HG03558 (cell line): ENCODE results near the gene WDR13.

Experiments used
- ATAC-seq: cut with Tn5 transposase; IDR thresholded peaks from one replicate; pipeline ENCODE4 v1.9.1; 2021; ENCODE audit warnings: moderate number of reproducible peaks; ENCODE audit not compliant: unreplicated experiment; ENCODE audit errors: extremely low read depth

The WDR13 gene

GRCh38 chrX:48591255-48591791, 6.0 kb upstream of the WDR13 start:
- ATAC-seq = no peak

- no peak for ATAC-seq
Measured at GRCh38 chrX:48592971-48593370, 4.3 kb upstream of the WDR13 start.

GRCh38 chrX:48595929-48596328, 1.4 kb upstream of the WDR13 start:
- no peak for ATAC-seq

- no peak for ATAC-seq
Measured at GRCh38 chrX:48598614-48599013, 1.3 kb downstream of the WDR13 start.

GRCh38 chrX:48599341-48599740, 2.0 kb downstream of the WDR13 start:
- no peak for ATAC-seq

GRCh38 chrX:48600226-48600625, 2.9 kb downstream of the WDR13 start:
- ATAC-seq = no peak

DNA sequence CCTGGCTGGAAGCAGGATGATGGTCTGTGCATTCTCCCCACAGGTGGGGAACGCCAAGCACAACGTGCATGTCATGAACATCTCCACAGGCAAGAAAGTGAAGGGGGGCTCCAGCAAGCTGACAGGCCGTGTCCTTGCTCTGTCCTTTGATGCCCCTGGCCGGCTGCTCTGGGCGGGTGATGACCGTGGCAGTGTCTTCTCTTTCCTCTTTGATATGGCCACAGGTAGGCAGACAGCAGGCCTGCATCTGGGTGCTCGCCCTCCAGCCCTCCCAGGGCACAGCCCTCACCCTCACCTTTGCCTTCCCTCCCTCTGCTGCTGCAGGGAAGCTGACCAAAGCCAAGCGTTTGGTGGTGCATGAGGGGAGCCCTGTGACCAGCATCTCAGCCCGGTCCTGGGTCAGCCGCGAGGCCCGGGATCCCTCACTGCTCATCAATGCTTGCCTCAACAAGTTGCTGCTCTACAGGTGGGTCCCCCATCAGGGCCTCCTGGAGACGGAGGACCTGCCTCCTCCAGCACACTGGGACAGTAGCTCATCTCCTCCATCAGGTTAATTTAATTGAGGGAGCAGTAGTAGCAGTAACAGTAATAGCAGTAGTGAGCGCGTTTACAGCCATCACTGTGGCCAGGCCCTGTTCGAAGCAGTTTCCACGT, 4.6 kb downstream of the WDR13 start:
- no peak for ATAC-seq

DNA sequence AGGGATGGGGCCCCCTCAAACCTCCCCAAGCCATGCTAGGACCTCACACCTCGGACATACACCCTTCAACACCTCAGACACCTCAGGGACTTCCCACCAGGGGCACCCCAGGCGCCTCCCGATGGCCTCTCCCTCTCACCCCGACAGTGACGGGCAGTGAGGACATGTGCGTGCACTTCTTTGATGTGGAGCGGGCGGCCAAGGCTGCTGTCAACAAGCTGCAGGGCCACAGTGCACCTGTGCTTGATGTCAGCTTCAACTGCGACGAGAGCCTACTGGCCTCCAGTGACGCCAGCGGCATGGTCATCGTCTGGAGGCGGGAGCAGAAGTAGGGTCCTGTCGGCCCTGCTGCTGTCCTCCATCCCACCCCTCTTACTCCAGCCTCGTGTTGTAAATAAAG, 7.4 kb downstream of the WDR13 start:
- no peak for ATAC-seq

- ATAC-seq = no peak
Measured at GRCh38 chrX:48606091-48606490, 8.8 kb downstream of the WDR13 start.

DNA sequence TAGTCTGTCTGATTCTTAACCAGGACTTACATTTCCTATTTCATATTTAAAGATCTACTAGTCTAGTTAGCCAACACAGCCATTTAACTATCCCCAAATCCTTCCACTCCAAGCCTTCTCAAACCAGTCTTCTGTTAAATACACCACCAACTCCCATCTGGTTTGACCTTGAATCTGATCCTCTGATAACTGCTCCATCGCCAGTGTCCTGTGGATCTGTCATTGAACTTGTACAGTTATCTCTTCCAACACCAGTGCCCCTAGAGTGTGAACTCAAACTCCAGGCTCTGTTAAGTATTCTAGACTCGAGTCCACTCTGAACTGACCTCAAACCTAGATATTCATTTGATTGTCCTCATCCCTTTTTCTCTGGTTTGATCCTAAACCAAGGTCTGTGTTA, 14.4 kb downstream of the WDR13 start:
- no peak for ATAC-seq

DNA sequence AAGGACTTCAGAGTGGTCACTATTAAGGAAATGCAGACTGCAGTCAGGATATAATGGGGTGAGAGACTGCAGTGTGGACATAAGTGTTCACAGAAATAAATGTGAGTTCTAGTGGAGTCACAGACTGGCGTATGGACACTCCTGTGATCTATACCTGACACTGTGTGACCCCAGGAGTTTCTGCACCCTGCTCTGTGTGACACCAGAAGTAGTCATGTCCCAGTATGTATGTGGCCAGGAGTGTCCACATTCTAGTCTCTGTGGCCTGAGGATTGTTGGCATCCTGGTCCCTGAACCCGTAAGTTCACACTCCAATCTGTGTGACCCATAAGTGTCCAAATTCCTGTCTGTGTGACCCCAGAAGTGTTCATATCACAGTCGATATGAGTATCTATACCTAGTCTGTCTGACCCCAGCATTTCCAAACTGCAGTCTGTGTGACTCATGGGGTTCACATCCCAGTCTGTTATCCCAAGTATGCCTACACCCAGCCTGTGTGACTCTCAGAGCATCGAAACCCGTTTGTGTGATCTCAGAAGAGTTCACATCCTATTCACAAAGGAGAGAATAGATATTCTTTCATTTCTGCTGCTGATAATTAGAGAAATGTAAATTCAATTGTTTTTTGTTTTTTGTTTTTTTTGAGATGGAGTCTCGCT, 16.3 kb downstream of the WDR13 start:
- ATAC-seq = no peak

DNA sequence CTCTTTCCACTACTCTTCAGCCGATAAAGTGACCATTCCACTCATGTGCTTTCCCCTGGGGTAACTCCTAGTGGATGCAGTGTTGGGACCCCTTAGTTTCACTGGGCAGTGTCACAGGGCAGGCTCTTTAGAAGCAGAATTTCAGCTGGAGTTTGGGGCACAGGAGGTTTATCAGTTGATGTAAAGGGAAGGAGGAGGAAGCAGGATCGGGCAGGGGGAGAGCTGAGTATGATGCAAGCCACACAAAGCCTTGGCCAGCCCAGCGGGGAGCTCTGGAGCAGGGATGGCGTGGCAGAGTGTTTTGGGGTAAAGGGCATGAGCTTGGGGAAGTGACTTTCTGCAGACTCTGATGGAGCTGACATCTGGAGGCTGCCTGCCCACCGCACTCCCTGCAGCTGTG, 19.3 kb downstream of the WDR13 start:
- no peak for ATAC-seq

DNA sequence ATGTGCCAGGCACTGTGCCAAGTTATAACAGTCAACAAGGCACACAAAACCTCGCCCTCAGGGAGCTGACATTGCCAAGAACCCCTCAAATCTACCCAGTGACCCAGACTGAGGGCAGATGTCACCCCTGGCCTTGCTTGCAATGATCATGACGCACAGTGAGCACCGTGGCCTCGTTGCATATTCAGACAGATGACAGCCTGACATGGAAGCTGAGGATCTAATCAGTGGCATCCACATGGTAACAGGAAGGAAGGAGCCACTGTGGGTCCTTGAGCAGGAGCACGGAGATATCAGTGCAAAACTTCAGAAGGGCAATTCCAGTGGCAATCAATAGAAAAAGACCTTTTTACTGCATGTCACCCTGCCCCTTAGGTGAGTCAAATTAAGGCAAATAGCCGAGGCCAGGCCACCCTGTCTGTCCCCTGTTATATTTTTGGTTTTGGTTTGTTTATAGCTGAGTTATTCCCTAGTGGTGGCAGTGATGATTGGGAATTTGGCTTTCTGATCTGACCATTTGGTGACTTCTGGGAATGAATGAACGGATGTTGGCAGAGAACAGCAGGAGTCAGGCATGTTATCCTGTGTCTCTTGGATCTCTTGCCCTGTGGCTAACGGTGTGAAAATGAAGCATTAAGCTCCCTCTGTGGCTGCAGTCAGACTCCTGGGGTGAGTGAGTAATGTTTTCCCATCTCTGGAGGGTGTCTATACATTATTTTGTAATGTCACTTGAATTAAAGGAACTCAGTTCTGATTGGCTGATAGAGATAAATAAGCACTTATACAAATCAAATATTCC, 20.4 kb downstream of the WDR13 start:
- no peak for ATAC-seq

GRCh38 chrX:48626401-48627298, 29.4 kb downstream of the WDR13 start:
- no peak for ATAC-seq

GRCh38 chrX:48631376-48632090, 34.2 kb downstream of the WDR13 start:
- peak; percentile 49 for ATAC-seq

DNA sequence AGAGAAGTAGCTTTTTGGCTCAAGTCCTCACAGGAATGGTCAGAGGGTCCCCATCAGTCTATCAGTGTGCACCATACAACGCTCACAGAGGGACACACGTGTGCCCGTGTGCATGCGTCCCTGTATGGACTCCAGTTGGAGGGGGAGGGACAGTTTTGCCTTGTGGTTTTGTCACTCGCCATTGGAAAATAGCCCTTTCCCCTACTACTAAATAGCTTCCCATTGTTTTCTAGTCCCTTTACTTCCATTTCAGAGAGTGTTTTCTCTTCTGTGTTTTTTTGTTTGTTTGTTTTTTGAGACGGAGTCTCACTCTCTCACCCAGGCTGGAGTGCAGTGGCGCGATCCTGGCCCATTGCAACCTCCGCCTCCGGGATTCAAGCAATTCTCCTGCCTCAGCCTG, 34.9 kb downstream of the WDR13 start:
- ATAC-seq = no peak

DNA sequence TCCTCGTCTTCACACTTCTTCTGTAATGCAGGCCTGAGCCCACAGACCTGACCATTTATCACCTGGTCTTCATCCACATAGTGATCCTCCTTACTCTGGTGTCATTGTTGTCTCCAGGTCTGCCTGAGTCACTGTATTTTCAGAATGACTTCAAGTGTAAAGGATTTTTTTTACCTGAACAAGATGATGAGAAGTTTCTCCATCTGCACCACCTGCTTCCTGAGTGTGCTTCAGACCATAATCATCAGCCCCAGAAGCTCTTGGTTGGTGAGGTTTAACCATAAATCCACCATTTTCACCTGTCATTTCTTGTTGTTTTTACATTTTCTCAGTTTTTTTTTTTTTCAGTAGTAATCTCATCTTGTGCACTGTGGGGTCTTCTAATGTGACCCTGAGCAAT, 39.0 kb downstream of the WDR13 start:
- ATAC-seq = no peak

DNA sequence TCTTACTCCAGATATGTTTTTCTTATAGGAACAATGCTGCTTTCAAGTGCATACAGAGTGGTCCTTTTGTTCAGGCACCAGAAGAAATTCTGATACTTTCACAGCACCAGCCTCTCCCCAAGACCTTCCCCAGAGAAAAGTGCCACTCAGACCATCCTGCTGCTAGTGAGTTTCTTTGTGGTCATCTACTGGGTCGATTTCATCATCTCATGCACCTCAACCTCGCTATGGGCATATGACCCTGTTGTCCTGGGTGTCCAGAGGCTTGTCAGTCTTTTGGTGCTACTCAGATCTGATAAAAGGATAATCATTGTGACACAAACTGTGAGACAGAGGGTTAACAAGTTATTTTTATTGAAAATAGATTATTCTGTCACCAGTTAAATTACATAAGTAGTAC, 39.5 kb downstream of the WDR13 start:
- no peak for ATAC-seq

GRCh38 chrX:48645669-48646068, 48.4 kb downstream of the WDR13 start:
- no peak for ATAC-seq

DNA sequence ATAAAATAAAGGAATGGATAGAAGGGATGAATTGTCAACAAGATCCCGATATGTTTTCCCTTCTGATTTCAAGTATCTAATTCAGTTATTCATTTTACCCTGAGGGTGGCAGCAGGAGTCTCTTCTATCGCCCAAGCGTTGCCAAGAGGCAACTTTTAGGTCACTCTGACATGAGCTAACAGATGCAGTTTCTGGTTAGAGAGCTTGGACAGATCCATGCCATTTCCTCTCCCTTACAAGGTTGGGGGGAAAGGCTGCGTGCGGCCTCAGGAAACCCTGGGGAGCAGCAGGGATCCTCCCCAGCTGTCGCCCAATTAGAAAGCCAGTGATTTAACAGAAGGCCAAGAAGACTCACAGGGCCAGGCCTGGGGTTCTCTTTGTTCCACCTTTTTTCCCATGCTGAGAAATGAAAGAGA, 51.1 kb downstream of the WDR13 start:
- no peak for ATAC-seq
